GM12801 (cell line): ENCODE results near the gene PLAAT2.

Experiments
- TF ChIP-seq, protein P1 (sequence below): IDR thresholded peaks from one replicate; pipeline ENCODE4 v1.5.1; 2011; ENCODE audit warnings: control low read depth; ENCODE audit not compliant: insufficient read length; ENCODE audit errors: extremely low read depth

The PLAAT2 gene

DNA sequence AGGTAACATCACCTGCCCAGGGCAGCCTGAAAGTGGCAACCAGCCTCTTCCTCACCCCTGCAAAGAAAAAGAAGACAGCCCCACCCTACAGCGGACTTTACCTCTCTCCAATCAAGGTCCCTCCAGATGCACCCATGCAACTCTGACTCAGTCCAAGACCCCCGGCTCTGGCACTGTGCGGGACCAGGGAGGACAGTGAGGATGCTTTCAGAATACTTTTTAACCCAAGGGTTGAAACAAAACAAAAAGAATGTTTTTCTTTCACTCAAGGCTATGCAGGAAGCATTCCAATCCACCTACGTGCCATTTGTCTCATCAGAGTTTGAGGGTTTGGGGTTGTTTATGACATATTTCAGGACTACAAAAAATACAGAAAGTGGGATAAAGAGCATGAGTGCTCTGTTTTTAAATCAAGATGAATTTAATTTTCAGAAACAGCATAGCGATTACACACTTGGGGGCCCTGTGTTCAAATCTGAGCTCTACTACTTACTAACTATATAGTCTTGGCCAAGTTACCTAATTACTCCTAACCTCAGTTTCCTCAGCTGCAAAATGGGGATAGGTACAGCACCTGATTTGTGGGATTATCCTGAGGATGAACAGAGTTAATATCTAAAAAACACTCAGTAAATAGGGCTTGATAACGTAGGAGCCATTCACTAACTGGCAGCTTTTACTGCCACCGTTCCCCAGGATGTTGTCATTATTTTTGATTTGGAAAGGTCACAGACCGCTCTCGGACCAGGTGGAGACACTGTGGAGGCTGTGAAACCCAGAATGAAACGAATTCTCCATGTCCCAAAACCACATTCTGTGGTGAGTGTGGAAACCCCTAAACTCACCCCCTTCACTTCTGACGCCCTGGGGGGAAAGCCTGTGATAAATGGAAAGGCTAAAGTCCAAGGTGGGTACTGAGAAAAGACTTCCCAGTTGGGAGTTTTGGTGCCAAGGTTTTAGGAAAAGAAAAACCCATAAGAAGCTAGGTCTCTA lies 45.5 kb upstream of the PLAAT2 start:
- TF ChIP-seq, protein P1, sequence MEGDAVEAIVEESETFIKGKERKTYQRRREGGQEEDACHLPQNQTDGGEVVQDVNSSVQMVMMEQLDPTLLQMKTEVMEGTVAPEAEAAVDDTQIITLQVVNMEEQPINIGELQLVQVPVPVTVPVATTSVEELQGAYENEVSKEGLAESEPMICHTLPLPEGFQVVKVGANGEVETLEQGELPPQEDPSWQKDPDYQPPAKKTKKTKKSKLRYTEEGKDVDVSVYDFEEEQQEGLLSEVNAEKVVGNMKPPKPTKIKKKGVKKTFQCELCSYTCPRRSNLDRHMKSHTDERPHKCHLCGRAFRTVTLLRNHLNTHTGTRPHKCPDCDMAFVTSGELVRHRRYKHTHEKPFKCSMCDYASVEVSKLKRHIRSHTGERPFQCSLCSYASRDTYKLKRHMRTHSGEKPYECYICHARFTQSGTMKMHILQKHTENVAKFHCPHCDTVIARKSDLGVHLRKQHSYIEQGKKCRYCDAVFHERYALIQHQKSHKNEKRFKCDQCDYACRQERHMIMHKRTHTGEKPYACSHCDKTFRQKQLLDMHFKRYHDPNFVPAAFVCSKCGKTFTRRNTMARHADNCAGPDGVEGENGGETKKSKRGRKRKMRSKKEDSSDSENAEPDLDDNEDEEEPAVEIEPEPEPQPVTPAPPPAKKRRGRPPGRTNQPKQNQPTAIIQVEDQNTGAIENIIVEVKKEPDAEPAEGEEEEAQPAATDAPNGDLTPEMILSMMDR = no peak

DNA sequence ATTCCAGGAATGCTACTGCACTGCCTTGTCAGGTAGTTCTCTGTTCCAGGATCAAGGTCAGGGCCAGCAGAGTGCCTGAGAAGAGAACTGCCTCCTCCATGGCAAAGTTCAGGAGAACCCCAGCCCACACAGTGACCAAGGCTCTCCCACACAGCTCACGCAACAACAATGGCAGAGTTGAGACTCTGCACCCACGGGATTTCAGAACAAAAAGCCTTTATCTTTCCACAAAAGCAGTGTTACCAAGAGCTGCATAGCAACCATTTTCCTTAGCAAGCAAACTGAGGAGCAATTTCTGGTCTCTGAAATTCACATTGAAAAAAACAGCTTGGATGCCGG lies 40.0 kb upstream of the PLAAT2 start:
- TF ChIP-seq, protein P1 = no peak

DNA sequence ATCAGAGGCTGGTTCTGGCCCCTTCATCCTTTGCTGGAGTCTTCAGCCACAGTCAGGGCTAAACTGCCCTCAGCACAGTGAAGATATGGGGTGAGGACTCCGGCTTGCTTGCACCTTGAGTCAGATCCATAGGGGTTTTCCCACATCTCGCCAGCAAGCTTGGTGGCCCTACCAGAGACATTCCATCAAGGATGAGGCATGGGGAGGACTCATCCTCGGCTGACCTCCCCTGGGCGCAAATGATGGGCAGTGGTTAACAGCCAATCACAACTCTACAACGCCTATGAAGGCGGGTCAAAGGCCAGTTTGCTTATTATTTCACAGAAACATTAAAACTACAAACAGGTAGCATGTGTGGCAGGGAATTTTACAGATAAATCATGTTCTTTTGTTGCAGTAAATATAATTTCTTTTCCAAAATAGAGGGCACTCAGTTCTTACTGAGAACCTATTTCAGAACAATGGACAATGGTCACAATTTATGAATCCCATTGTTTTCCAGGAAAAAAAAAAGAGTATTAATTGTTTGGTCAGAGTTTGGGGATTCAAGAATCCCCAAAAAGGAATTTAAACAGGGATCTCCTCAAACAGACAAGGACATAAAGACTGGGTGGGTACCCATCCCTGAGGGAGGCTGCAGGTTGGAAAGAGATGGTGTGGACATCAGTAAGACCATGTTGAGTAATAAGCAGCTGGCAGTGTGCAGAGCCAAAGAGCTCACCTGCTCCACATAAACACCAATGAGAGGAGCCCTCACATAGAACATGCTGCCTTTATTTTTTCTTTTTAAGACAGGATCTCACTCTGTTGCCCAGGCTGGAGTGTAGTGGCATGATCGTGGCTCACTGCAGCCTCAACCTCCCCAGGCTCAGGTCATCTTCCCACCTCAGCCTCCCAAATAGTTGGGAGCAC lies 36.3 kb upstream of the PLAAT2 start:
- TF ChIP-seq, protein P1 = no peak

DNA sequence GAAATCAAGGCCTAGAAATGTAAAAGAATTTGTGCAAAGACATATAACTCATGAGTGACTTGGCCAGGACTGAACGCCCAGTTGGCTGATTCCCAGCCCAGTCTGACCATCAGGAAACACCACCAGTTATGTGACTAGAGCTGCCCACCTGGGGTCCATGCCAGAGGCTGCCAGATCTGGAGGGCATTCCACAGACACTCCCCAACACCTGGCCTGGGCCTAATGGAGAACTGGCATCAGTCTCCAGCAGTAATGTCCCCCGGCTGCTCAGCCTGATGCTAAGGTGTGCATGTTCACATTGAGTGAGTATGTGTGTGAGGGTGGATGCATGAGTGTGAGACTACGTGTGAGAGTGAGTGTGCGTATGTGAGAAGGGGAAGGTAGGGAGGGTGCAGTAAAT lies 35.4 kb upstream of the PLAAT2 start:
- TF ChIP-seq, protein P1 = no peak

DNA sequence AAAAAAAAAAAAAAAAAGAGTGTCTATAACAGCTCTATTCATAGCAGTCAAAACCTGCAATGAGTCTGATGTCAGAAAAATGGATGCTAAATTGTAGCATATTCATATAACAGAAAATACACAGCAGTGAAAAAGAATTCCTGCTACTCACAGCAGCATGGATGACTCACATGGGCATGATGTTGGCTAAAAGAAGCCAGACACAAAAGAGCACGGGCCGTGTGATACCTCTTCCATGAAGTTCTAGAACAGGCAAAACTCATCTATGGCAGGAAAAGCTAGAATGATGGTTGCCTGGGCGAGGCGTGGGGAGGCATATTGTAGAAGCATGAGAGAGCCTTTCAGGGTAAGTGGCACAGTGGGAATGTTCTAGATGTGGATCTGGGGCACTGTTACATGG lies 32.1 kb upstream of the PLAAT2 start:
- TF ChIP-seq, protein P1 = no peak

DNA sequence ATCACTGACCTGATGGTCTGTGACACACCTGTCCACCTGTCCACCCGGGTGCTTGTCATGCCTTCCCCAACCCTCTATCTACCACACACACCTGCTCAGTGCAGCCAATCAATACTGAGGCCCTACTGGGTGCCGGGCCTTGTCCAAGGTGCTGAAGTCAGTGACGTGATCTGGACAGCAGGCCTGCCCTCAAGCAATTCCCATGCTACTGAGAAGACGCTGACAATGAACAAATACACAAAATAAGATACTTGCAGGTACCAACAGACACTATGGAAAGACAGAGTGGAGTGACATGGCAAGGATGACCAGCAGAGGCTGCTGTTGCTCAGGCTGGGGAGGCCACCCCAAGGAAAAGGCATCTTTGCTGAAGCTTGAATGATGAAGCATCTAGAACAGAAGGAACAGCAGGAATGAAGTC lies 29.8 kb upstream of the PLAAT2 start:
- TF ChIP-seq, protein P1 = no peak
